GM18868 (cell line): Measurements from ENCODE around the gene CDC7.

Experiments used
- ATAC-seq: cut with Tn5 transposase; IDR thresholded peaks from one replicate; pipeline ENCODE4 v1.9.1; 2021; ENCODE audit warnings: mild to moderate bottlenecking, moderate library complexity; ENCODE audit not compliant: unreplicated experiment

CDC7 gene

DNA sequence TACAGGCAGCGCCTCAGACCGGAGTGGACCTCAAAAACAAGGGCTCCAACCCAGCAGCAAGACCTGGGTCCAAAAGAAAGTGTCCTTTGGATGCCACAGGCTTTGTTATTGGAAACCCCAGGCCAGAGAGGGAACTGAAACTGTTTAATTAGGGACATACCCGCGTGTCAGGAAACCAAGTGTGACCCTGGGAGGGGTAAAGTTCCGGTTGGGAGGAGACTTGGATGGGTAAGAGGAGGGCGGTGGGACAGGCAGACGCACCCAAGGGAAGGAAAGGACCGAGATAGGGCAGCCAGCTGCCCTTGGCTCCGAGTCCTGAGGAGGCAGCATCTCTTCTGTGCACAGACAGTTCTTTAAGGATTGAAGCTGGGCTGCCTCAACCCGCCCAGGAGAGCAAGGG is 71.4 kb downstream of the CDC7 start:
- peak; percentile 90 for ATAC-seq
